ENCODE data around the gene EHF.

Gene EHF

GRCh38 chr11:34644669-34645406, 23.9 kb downstream of the EHF start:
- no peak for DNase-seq (ENCODE audit: low spot score)

- DNase-seq (ENCODE audit: low spot score): no peak
Measured at GRCh38 chr11:34646431-34646830, 25.5 kb downstream of the EHF start.

- DNase-seq (ENCODE audit: low spot score): no peak
Measured at GRCh38 chr11:34647131-34647530, 26.2 kb downstream of the EHF start.

GRCh38 chr11:34647532-34647931, 26.6 kb downstream of the EHF start:
- DNase-seq (ENCODE audit: low spot score): no peak

GRCh38 chr11:34648036-34648435, 27.1 kb downstream of the EHF start:
- no peak for DNase-seq (ENCODE audit: low spot score)

GRCh38 chr11:34649597-34649996, 28.7 kb downstream of the EHF start:
- no peak for DNase-seq (ENCODE audit: low spot score)

- no peak for DNase-seq (ENCODE audit: low spot score)
Measured at GRCh38 chr11:34650528-34650927, 29.6 kb downstream of the EHF start.

- DNase-seq (ENCODE audit: low spot score): no peak
Measured at GRCh38 chr11:34651551-34651950, 30.7 kb downstream of the EHF start.

GRCh38 chr11:34652191-34652973, 31.5 kb downstream of the EHF start:
- DNase-seq (ENCODE audit: low spot score): no peak

- no peak for DNase-seq (ENCODE audit: low spot score)
Measured at GRCh38 chr11:34653031-34653430, 32.1 kb downstream of the EHF start.

- peak; percentile 90 for DNase-seq (ENCODE audit: low spot score)
Measured at GRCh38 chr11:34653851-34654482, 33.1 kb downstream of the EHF start.

- peak; percentile 80 for DNase-seq (ENCODE audit: low spot score)
Measured at GRCh38 chr11:34654483-34655334, 33.8 kb downstream of the EHF start.

GRCh38 chr11:34655335-34656008, 34.6 kb downstream of the EHF start:
- no peak for DNase-seq (ENCODE audit: low spot score)

GRCh38 chr11:34656062-34656720, 35.3 kb downstream of the EHF start:
- no peak for DNase-seq (ENCODE audit: low spot score)

- DNase-seq (ENCODE audit: low spot score): no peak
Measured at GRCh38 chr11:34658071-34659015, 37.5 kb downstream of the EHF start.

GRCh38 chr11:34659096-34659733, 38.3 kb downstream of the EHF start:
- DNase-seq (ENCODE audit: low spot score): no peak

GRCh38 chr11:34665077-34665835, 44.4 kb downstream of the EHF start:
- no peak for DNase-seq (ENCODE audit: low spot score)

GRCh38 chr11:34667810-34668582, 47.1 kb downstream of the EHF start:
- DNase-seq (ENCODE audit: low spot score): no peak

Measured in LoVo (cell line).